GM21447 (cell line): Measurements from ENCODE around the gene FAM107B.
"Not testable (repeated sequence)": the region's sequence is repeated elsewhere in the genome, so short reads cannot be mapped to it uniquely, and the experiment has no call there.

Experiments used
- ATAC-seq: cut with Tn5 transposase; IDR thresholded peaks from one replicate; pipeline ENCODE4 v1.9.1; 2021; ENCODE audit not compliant: unreplicated experiment

Gene FAM107B

GRCh38 chr10:14604181-14605142 lies 170.2 kb downstream of the FAM107B start:
- ATAC-seq: peak; percentile 32

GRCh38 chr10:14603534-14604102 lies 171.1 kb downstream of the FAM107B start:
- peak; percentile 7 for ATAC-seq

- no peak for ATAC-seq
Measured at GRCh38 chr10:14602807-14603533, 171.7 kb downstream of the FAM107B start.

- peak; percentile 54 for ATAC-seq
Measured at GRCh38 chr10:14601872-14602725, 172.6 kb downstream of the FAM107B start.

- no peak for ATAC-seq
Measured at GRCh38 chr10:14601326-14601725, 173.4 kb downstream of the FAM107B start.

- ATAC-seq: no peak
Measured at GRCh38 chr10:14600065-14600464, 174.6 kb downstream of the FAM107B start.

GRCh38 chr10:14598809-14599764 lies 175.6 kb downstream of the FAM107B start:
- no peak for ATAC-seq

- ATAC-seq: no peak
Measured at GRCh38 chr10:14595526-14596182, 179.0 kb downstream of the FAM107B start.

GRCh38 chr10:14594878-14595525 lies 179.7 kb downstream of the FAM107B start:
- no peak for ATAC-seq

- no peak for ATAC-seq
Measured at GRCh38 chr10:14593806-14594205, 180.9 kb downstream of the FAM107B start.

- ATAC-seq: no peak
Measured at GRCh38 chr10:14592566-14592965, 182.1 kb downstream of the FAM107B start.

GRCh38 chr10:14592026-14592425 lies 182.7 kb downstream of the FAM107B start:
- no peak for ATAC-seq

GRCh38 chr10:14588938-14589294 lies 185.8 kb downstream of the FAM107B start:
- ATAC-seq: not testable (repeated sequence)

GRCh38 chr10:14588084-14588937 lies 186.4 kb downstream of the FAM107B start:
- ATAC-seq: peak; percentile 74

GRCh38 chr10:14587540-14588083 lies 187.1 kb downstream of the FAM107B start:
- no peak for ATAC-seq

- no peak for ATAC-seq
Measured at GRCh38 chr10:14586901-14587300, 187.8 kb downstream of the FAM107B start.
